PC-3 (cell line): ENCODE measurements around the gene ASAP3.

Source experiments
- CTCF ChIP-seq: fragments of 300-600 bp; sonication (generic); conservative IDR thresholded peaks from 2 replicates; pipeline ENCODE4 v1.5.1; 2017; ENCODE audit warnings: antibody characterized with exemption, low read depth, mild to moderate bottlenecking, low read length
- EZH2 ChIP-seq: fragments of 300-600 bp; sonication (generic); IDR thresholded peaks from one replicate; pipeline ENCODE4 v1.6.1; 2017; ENCODE audit warnings: antibody characterized with exemption, mild to moderate bottlenecking, low read length; ENCODE audit not compliant: unreplicated experiment
- EZH2phosphoT487 ChIP-seq: fragments of 300-600 bp; sonication (generic); IDR thresholded peaks from 2 replicates; pipeline ENCODE4 v1.6.1; 2018; ENCODE audit warnings: mild to moderate bottlenecking, antibody characterized with exemption, low read length, borderline replicate concordance

- TF ChIP-seq CTCF = no peak
- TF ChIP-seq EZH2phosphoT487 = no peak
- TF ChIP-seq EZH2 = no peak
These were observed 8.8 kb downstream of the ASAP3 start for GRCh38 chr1:23475134-23475628.
